DMS 273 (cell line): ENCODE data around the gene NDUFB3.
"Not testable (repeated sequence)": the region's sequence is repeated elsewhere in the genome, so short reads cannot be mapped to it uniquely, and the experiment has no call there.

Source experiments
- DNase-seq: peaks from one replicate; lab custom pipeline; 2025; ENCODE audit not compliant: unreplicated experiment; lab: John Stamatoyannopoulos, UW

NDUFB3 gene

GRCh38 chr2:201071479-201072200 lies at the start of gene NDUFB3, which contains the start of gene HYCC2:
TSS of gene NDUFB3 (plus strand) at chr2:201072001. CDS start at chr2:201078883, 6,882 bp downstream.
TSS of gene HYCC2 (minus strand) at chr2:201071671. CDS start at chr2:201024009, 47,662 bp downstream.
- DNase-seq: peak; percentile 95

GRCh38 chr2:201024518-201024917 lies 47.3 kb upstream of the NDUFB3 start:
- no peak for DNase-seq

- DNase-seq: not testable (repeated sequence)
These were observed 37.4 kb upstream of the NDUFB3 start for GRCh38 chr2:201034355-201034754.

GRCh38 chr2:201038361-201038760 lies 33.4 kb upstream of the NDUFB3 start:
- DNase-seq: not testable (repeated sequence)

- no peak for DNase-seq
These were observed 32.9 kb upstream of the NDUFB3 start for GRCh38 chr2:201038855-201039254.

GRCh38 chr2:201040867-201041628 lies 30.8 kb upstream of the NDUFB3 start:
- peak; percentile 20 for DNase-seq

- not testable (repeated sequence) for DNase-seq
These were observed 29.4 kb upstream of the NDUFB3 start for GRCh38 chr2:201042451-201042850.

- not testable (repeated sequence) for DNase-seq
These were observed 28.8 kb upstream of the NDUFB3 start for GRCh38 chr2:201043050-201043449.

GRCh38 chr2:201046881-201047280 lies 24.9 kb upstream of the NDUFB3 start:
- no peak for DNase-seq

GRCh38 chr2:201049455-201049854 lies 22.3 kb upstream of the NDUFB3 start:
- DNase-seq: no peak

GRCh38 chr2:201057087-201057521 lies 14.7 kb upstream of the NDUFB3 start:
- DNase-seq: no peak

GRCh38 chr2:201057715-201058248 lies 14.0 kb upstream of the NDUFB3 start:
- DNase-seq: no peak

GRCh38 chr2:201058914-201059313 lies 12.9 kb upstream of the NDUFB3 start:
- no peak for DNase-seq

- no peak for DNase-seq
These were observed 11.6 kb upstream of the NDUFB3 start for GRCh38 chr2:201059961-201060755.

GRCh38 chr2:201063516-201063915 lies 8.3 kb upstream of the NDUFB3 start:
- DNase-seq: not testable (repeated sequence)

GRCh38 chr2:201064797-201065329 lies 6.9 kb upstream of the NDUFB3 start:
- DNase-seq: no peak

- peak; percentile 54 for DNase-seq
These were observed 788 bp upstream of the NDUFB3 start for GRCh38 chr2:201070948-201071478.

- no peak for DNase-seq
These were observed 365 bp downstream of the NDUFB3 start for GRCh38 chr2:201072201-201072530.

- no peak for DNase-seq
These were observed 1.3 kb downstream of the NDUFB3 start for GRCh38 chr2:201073071-201073470.

GRCh38 chr2:201074996-201075395 lies 3.2 kb downstream of the NDUFB3 start:
- no peak for DNase-seq

GRCh38 chr2:201084863-201085262 lies 13.1 kb downstream of the NDUFB3 start:
- no peak for DNase-seq
